Stimulated activated CD8-positive, alpha-beta memory T cell treated with anti-CD3 and anti-CD28 coated beads, Interleukin-2, amount 100 ng/mL, for 48 hours (primary cell): Measurements from ENCODE around the gene TMEM154.

Source experiments
- DNase-seq, 2 donors: peaks; one replicate each; pipeline ENCODE4 v3.0.0-alpha.2; 2020; ENCODE audit warnings: low read depth in 2 of 2

The TMEM154 gene

DNA sequence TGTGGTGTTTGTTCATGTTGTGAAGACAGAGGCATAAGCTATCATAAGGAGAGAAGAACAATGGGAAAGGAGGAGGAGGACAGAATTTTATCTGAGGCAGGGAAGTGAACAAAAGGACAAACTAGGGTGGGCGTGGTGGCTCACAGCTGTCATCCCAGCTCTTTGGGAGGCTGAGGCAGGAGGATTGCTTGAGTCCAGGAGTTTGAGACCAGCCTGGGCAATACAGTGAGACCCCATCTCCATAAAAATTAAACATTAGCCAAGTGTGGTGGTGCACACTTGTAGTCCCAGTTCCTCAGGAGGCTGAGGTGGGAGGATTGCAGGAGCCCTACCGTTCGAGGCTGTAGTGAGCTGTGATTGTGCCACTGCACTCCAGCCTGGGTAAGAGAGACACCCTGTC is 49.9 kb downstream of the TMEM154 start:
- DNase-seq = no peak

DNA sequence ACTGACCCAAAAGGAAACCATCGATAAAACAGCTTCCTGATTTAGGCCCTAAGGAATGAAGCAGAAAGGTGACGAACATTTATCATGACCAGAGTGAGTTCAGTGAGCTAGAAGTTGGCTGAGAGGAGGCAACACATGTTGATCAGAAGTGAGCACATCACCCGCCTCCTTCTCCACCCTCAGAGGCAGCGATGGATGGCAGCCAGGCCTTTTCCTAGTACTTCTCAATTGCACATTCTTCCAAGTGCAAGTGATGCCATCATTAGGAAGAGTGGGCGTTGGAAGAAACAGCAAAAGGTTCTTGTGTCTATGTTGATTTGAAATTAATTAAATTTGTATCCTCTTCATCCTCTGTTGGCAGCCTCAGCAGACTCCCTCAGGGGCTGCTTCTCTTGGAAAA is 51.7 kb downstream of the TMEM154 start:
- DNase-seq = no peak

DNA sequence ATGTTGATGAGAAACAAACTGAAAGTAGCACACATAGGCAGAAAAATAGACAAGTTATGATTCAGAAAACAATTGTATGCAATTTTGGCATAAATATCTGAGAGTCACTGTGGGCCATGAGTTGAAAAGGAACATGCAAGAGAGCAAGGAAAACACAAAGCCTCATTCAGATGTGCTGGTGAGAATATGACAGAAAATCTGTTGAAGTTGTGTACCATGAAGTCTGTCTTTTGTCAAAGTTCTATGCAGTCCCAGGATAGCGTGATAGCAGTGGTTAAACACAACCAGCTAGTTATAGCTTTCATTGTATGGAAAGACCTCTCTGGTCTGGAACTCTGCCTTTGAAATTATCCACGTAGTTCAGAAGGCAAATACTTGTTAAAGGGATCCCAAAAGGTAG is 53.0 kb downstream of the TMEM154 start:
- no peak for DNase-seq

DNA sequence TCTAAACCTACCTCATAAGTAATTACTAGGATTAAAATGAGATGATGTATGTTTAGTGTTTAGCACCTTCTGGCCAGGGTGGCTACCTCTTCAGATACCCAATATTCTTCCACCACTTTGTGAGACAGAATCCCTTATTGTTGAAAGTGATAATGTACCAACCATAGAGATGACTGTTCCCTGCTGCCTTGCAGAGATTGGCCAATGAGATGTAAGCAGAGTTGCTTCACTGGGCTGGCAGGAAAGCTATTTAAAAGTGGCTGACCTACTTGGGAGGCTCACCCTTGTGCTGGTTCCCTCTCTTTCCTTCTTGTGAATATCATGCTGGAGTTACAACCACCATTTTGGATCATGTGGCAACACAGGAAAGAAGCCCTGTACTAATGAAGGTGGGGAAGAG is 58.9 kb downstream of the TMEM154 start:
- DNase-seq = no peak

DNA sequence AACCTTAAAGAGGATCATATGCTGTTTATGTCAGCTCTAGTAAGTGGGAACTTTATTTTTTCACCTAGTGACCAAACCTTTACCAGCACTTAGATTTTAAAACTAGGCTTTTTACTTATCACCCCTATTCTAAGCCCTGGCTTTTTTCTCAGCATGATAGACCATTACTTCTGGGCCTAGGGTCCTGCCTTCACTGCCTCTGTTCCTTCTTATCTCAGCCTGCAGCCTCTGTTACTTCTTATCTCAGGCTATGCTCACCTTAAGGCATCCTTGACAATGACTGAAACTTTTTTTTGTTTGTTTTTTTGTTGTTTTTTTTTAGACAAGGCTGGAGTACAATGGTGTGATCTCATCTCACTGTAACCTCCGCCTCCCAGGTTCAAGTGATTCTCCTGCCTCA is 59.6 kb downstream of the TMEM154 start:
- no peak for DNase-seq

DNA sequence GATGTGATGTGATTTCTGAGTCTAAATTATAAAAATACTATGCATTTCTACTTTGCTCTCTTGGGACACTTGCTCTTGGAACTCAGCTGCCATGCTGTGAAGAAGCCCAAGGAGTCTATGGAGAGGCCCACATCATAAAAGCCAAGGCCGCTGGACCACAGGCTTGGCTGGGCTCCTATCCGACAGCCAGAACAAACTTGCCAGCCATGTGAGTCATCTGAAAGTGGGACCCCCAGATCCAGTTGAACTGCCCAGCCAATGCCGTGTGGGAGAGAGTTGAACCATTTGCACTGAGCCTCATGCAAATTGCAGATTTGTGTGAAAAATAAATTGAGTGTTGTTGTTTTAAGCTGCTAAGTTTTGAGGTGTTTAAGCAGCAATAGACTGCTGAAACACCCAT is 60.2 kb downstream of the TMEM154 start:
- no peak for DNase-seq

DNA sequence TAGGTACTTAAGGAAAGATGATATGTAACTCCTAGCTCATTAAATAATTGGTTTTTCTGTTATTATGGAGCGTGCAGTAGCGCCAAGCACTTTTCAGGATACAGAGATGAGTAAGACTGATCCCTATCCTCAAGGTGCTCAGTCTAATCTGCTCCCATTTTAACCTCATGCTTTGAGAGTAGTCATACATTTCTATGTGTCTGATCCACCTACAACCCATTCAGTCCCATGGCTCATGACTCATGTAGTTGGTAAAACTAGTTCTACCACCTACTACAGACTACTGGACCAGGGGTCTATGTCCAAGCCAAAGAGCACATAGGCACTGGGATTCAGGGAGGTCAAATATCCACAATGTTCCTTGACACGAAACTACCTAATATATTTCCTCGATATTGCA is 60.8 kb downstream of the TMEM154 start:
- no peak for DNase-seq

DNA sequence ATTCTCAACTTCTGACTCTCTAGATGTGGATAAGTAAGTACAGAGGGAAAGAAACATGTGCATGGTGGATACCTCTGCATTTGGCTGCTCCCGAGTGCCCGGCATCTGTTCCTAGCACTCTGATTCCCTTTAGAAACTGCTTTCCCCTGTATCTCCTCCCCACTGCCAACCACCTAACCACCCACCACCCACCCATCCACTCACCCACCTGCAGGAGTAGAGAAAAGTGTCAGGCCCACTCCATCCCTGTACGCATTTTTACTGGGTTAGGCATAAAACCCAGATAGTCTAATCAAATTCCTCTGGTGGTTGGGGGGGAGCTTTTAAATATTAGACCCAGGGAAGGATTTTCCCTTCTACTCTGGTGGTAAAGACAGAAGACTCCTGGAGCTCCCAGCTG is 63.0 kb downstream of the TMEM154 start:
- DNase-seq = no peak

DNA sequence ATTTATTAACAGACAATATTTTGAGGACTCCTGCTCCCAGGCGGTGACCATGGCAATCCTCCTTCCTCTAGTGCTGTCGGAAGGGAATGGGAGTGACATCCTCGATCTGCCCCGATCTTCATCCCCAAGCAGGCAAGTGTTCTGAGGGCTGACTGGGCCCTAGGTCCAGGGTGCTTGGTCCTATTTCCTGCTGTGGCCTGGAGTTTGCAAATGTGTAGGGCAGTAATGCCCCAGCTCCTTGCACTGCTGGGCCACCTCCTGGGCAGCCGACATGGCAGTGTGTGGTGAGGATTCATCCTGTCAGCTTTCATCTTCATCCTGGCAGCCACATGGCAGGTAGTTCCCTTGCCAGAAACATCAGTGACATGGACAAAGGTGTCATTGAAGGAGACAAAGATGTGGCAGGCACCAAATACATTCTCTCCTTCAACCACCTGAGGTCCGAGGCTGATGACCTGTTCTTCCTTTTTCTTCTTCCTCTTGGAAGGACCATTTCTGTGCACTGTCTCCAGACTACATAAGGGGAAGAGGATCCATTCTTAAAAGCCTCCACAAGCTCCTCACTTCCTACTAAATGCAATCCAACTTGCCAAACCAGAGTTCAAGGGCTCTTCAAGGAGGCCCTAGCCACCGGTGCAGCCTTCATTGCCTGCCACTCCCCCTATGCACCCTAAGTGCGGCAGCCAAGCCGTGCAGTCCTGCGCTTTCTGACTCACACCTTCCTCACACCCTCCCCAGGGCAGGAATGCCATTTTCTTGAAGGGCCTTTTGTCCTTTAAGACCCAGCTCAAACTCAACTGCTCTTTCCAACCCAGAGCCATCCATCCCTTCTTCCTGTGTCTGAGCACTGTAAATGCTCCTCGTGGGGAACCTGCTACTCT is 65.7 kb downstream of the TMEM154 start:
- no peak for DNase-seq

DNA sequence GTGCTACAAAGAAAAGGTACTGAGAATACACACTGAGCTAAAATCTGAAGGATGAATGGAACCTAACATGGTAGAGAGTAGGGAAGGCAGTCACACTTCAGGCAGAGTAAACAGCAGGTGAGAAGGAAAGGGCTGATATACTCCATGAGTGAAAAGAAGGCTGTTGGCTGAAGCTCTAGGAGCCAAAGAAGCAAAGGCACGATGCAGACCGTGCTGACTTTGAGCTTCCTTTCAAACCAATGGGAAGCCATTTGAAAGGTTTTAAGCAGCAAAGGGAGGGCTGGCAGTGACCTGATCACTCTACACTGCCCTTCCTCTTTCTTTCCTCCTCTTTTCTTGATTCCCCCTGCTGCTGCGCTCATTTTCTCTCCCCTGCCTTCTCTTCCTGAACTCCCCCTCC is 66.4 kb downstream of the TMEM154 start:
- no peak for DNase-seq

DNA sequence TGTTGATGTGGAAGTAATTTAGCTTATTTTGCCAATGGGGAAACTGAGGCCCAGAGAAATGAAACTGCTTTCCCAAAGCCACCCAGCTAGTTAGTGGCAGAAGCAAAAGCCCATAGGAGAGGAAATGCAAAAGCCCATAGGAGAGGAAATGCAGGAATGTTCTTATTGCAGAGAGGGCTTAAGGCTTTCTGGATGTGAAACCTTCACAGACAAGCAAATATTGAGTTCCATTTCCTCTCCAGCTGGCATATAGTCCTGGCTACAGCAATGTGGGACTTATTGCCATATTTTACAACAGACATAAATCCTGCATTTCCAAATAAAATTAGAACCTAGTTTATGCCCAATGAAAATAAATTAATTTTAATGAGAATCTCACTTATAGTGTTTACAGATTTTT is 69.7 kb downstream of the TMEM154 start:
- DNase-seq = no peak

DNA sequence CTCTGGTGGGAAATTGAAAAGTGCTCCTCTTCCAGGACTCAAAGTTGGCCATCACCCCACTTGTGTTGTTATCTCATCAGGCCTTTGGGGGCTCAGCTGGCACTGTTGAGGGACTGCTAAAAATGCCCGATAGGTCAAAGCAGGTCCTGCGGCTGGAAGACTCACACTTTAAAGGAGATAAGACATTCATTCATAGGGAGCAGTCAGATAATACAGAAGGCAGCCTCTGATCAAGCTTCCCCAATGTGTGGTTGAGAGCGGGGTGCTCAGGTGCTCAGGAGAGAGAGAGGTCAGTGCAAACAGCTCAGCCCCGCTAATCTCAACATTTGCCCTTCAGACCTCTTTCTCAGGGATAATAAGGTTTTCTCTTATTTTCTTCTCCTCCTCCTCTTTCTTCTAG is 70.3 kb downstream of the TMEM154 start:
- no peak for DNase-seq

DNA sequence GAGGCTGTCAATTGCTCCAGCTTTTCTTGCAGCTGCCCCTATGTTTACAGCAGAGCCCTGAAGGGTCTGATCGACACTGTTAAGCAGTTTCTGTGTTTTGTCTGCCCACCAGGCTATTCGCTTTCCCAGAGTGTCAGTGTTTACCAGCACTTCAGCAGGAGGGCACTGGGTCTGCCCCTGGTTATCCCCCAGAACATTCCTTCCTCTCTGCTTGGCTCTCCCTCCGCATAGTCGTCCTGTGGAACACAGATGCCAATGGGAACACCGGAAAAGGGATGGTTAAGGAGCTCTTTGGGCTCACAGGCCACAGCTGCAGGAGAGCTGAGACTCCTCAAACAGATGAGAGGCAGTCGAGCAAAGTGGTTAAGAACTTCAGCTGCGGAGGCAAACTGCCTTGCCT is 72.6 kb downstream of the TMEM154 start:
- DNase-seq = no peak

DNA sequence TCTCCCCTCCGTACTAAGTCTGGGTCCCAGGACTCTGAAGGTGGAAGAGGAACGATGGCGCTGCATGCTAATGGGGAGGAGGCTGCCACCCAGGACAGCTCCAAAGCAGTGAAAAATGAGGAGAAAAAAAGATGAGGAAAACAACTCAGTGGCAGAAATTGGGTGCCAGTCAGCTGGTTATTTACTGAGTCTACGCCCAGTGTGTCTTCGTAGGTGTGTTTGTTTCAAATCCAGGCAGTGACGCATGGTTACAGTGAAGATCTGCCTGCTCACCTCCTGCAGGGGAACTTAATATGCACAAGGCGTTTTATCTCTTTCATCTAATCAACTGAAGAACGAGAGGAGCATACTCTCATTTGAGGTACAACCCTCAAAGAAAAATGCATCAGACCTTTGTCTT is 73.0 kb downstream of the TMEM154 start:
- no peak for DNase-seq

DNA sequence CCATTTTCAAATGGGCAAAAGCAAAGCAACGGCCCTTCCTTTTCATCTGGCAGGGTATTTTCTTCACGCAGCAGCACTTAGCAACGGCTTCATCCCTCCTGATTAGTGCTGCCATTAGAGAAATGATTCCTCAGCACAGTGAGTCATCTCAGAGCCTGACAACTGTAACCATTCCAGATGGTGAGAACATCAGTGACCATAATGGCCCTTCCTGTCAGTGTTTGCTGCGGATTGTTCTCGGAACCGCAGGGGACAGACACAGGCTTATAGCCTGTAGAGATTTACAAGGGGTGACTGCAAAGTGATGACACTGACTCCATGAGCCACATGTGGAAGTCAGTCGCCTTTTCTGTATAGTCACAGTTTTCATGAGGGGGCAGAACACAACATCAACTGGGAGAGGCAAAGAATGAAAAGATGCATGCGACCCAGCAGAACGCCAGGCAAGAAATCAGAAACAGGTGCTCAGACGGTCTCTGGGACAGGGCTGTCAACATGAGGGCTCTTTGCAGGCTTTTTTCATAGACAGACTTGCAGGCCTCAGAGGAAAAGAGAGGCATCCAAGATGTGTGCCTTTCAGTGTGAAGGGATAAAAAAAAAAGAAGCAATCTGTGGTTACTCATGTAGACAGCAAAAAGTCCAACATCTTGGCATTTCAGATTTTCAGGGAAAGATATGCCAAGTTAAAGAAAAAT is 74.0 kb downstream of the TMEM154 start:
- no peak for DNase-seq

DNA sequence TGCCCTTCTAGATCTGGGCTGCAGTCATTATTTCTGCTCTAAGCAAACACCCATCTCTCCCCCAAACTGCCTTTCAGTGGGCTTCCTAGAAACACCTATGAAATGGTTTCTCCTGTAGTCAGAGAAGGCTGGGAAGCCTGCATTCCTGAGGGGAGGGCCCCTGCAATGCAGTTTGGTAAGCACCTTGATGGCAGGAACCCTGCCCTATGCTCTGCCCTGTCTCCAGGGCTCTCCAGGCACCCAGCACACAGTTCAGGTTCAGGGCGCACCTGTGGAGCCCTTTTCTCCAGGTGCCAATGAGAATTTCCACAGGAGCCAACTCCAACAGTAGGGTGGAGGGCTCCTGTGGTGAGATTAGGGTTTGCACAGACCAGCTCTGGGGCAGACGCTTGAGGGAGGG is 74.8 kb downstream of the TMEM154 start:
- DNase-seq = no peak

DNA sequence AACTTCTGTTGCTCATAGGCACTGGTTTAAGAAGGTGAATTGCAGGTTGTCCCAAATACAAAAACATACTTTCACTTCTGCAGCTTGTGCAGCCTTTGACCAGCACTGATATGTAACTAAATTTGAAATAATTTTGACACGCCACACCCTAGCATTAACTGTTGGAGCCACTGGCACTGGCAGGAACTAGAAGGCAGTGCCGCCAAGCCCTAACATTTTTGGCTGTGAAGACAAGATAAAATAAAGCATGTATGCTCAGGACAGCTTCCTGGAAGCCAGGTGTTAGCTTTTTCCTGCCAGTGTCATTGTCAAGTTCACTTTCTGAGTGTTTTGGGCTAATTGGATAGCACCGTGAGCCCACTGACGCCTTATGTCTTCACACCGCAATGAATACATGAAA is 78.6 kb downstream of the TMEM154 start:
- no peak for DNase-seq

DNA sequence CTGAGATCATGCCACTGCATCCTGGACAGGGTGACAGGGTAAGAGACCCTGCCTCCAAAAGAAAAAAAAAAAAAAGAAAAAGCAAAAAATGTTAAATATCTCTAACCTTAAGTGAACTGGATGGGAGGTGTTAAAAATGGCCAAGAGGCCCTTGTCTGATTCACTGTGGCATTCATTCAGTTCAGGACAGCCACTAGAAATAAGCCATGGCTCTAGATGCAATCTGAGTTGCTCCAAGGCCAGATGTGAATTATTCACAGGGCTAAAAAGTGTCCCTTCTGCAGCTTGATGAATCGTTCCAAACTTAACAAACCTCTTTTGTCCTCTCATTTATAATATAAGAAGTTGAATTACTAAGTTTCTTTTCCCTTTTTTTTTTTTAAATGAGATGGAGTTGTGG is 80.2 kb downstream of the TMEM154 start:
- DNase-seq = no peak

DNA sequence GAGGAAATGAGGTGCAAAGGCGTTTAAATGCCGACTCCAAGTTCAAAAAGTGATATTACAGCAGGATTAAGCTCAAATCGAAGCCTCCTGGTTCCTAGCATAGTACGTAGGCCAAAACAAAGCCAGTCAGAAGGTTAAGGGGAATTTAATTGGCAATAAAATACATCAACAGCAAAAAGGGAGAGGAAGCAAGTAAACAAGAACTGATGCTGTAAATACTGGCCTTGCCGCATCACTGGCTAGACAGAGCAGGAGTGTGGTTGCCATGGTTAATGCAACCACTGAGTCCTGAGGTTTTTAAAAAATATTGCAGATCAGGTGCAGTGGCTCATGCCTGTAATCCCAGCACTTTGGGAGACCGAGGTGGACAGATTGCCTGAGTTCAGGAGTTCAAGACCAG is 80.7 kb downstream of the TMEM154 start:
- no peak for DNase-seq

DNA sequence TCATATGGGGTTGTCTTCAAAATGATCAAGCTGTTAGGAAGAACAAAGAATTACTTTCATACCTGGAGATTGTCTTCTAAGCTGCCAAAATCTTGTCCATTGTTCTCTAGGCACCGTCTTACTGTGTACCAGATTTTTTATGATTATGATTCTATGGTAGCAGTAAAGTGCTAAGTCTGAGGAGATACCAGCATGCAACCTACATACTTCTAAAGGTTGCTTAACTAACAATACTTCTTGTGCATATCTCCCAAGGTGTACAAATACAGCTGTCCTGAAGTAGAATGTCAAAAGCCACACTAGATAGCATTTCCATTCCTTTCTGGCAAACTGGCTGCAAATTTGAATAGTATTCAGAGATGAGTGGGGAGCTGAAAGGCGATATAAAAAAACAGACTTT is 81.3 kb downstream of the TMEM154 start:
- no peak for DNase-seq

DNA sequence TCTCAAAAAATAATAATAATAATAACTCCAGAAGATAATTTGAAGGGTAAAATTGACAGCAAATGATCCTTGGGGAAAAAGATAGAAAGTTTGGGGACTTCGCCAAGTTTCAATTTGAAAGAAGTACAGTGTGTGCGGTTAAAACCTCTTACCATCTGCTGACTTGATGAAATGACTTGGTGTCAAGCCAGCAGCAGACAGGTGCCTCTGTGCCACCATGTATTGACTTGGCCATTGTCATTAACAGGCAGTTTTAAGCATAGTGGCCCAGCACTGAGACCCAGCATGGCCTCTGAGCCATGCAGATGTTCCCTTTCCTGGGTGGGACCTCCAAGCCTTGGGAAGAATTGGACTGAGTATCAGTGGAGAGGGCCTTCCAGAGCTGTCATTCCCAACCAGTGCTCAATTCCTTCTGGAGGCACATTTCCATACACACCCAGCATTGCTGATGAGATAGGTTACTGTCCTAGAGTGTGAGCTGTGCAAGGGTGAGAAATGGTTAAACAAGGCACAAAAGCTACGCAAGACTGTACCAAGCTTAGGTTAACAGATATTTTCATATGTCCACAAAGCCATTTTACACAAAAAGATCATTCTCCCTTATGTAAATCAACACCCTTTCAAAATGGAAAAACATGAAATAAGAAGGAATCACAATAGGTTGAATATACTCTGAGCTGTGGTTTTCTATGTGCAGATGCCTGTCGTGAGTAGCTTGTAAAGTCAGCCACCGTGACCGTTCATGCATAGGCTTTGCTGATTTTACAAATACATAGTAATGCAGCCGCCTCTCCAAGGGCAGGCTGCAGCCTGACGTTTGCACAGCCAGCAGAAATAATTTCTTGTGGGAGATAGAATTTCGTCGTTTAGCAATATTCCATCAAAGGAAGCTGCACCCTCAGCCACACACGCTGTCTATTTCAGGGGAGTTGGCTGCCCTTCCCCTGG is 84.5 kb downstream of the TMEM154 start:
- DNase-seq = no peak

DNA sequence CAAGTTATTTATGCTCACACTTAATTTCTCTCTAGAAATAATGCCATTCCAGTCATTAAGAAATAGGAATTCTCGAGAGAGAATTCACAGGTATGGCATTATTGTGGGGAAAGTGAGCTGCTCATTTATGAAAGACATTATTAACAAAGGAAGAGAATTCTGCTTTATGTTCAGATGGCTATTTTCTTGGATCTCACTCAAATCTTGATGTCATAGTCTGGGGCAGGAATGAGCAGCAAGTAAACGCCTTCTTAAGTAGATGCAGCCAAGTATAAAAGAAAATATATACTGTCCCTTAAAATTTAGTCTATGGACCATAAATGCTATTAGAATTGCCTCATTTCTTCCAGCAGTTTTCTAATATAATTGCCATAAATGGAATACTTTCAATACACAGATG is 85.7 kb downstream of the TMEM154 start:
- no peak for DNase-seq
